SK-N-SH (cell line): ENCODE data around the gene LURAP1L. TPM values are rescaled to one million over a fixed set of nuclear protein-coding genes. Genes with fewer than 3 reads are reported as not detected.

Experiments
- CTCF ChIA-PET: fragments of 300-600, 350-600 bp; formaldehyde crosslinking; extraction: SDS; loops from one replicate; lab custom pipeline; 2021; lab: Yijun Ruan, JAX
- POLR2A ChIA-PET: fragments of 350-600 bp; sonication (Branson Sonifier 250); formaldehyde crosslinking; extraction: SDS; loops from one replicate; lab custom pipeline; 2020; ENCODE audit warnings: antibody characterized with exemption, inconsistent platforms; lab: Yijun Ruan, JAX
- DNase-seq: peaks from one replicate; pipeline ENCODE4 v3.0.0; 2012
- H2AFZ ChIP-seq: fragments of 200-600 bp; sonication (generic); 2 replicates; pipeline ENCODE4 v1.8.1; 2016; ENCODE audit warnings: antibody characterized with exemption, mild to moderate bottlenecking, low read depth
- H3F3A ChIP-seq: fragments of 200-600 bp; sonication (generic); replicated peaks from 2 replicates; pipeline ENCODE3; 2016; ENCODE audit warnings: antibody characterized with exemption, mild to moderate bottlenecking; ENCODE audit not compliant: insufficient read depth
- H3K27ac ChIP-seq, 2 experiments: fragments of 200-500 bp in 1 of 2; fragments of 200-600 bp in 1 of 2; sonication (Bioruptor generic) in 1 of 2; sonication (generic), shearing (Covaris generic) in 1 of 2; 2 replicates each; pipeline versions ENCODE4 v1.5.1 to v1.6.1; 2014 to 2016; ENCODE audit warnings: low read depth in 2 of 2, inconsistent platforms in 1 of 2, low read length in 1 of 2, mild to moderate bottlenecking in 1 of 2, mixed read lengths in 1 of 2
- H3K27me3 ChIP-seq: fragments of 200-600 bp; sonication (generic), shearing (Covaris generic); 2 replicates; pipeline ENCODE4 v1.6.1; 2016; ENCODE audit warnings: mixed run types; ENCODE audit not compliant: insufficient read depth
- H3K36me3 ChIP-seq, 2 experiments: fragments of 200-500 bp in 1 of 2; fragments of 200-600 bp in 1 of 2; sonication (Bioruptor generic) in 1 of 2; sonication (generic) in 1 of 2; replicated peaks in 1 of 2; 2 replicates each; pipeline versions ENCODE3 to v1.5.1; 2014 to 2016; ENCODE audit warnings: low read length in 1 of 2, mild to moderate bottlenecking in 1 of 2; ENCODE audit not compliant: insufficient read depth in 2 of 2, control insufficient read depth in 1 of 2
- H3K4me1 ChIP-seq, 2 experiments: fragments of 200-500 bp in 1 of 2; fragments of 200-600 bp in 1 of 2; sonication (Bioruptor generic) in 1 of 2; sonication (generic), shearing (Covaris generic) in 1 of 2; 2 replicates each; pipeline versions ENCODE4 v1.5.1 to v1.6.1; 2014 to 2016; ENCODE audit warnings: low read depth in 1 of 2, low read length in 1 of 2, mixed run types in 1 of 2; ENCODE audit not compliant: insufficient read depth in 2 of 2, control insufficient read depth in 1 of 2
- H3K4me2 ChIP-seq: fragments of 200-600 bp; sonication (generic), shearing (Covaris generic); 2 replicates; pipeline ENCODE4 v1.6.1; 2017; ENCODE audit warnings: mixed run types
- H3K4me3 ChIP-seq, 2 experiments: fragments of 200-500 bp in 1 of 2; fragments of 200-600 bp in 1 of 2; sonication (Bioruptor generic) in 1 of 2; sonication (generic), shearing (Covaris generic) in 1 of 2; 2 replicates each; pipeline versions ENCODE4 v1.5.1 to v1.8.1; 2014 to 2016; ENCODE audit warnings: low read depth in 2 of 2, inconsistent platforms in 1 of 2, low read length in 1 of 2, mild to moderate bottlenecking in 1 of 2, mixed read lengths in 1 of 2, moderate library complexity in 1 of 2
- H3K79me2 ChIP-seq: fragments of 200-600 bp; sonication (generic); 2 replicates; pipeline ENCODE4 v1.8.1; 2017; ENCODE audit warnings: mild to moderate bottlenecking; ENCODE audit not compliant: insufficient read depth
- H3K9ac ChIP-seq: fragments of 200-600 bp; sonication (generic); 2 replicates; pipeline ENCODE4 v1.6.1; 2017; ENCODE audit warnings: mixed run types
- H3K9me2 ChIP-seq: fragments of 200-600 bp; sonication (generic); 2 replicates; pipeline ENCODE4 v1.6.1; 2017; ENCODE audit warnings: mixed run types
- H3K9me3 ChIP-seq: fragments of 200-600 bp; sonication (generic); 2 replicates; pipeline ENCODE4 v1.6.1; 2017; ENCODE audit warnings: mixed run types, mild to moderate bottlenecking, moderate library complexity
- H4K20me1 ChIP-seq: fragments of 200-600 bp; sonication (generic); 2 replicates; pipeline ENCODE4 v1.6.1; 2017; ENCODE audit warnings: mild to moderate bottlenecking, mixed run types; ENCODE audit not compliant: insufficient read depth
- CHD2 ChIP-seq: fragments of 150-350 bp; IDR thresholded peaks from 2 replicates; pipeline ENCODE4 v1.6.1; 2018; ENCODE audit warnings: low read length; ENCODE audit not compliant: partially characterized antibody
- EP300 ChIP-seq, 2 experiments: IDR thresholded peaks; 2 replicates each; pipeline versions ENCODE4 v1.4.0 to v1.6.1; 2012; ENCODE audit warnings: borderline replicate concordance in 1 of 2, low read depth in 1 of 2, low read length in 1 of 2
- EZH2phosphoT487 ChIP-seq: fragments of 200-600 bp; sonication (generic); IDR thresholded peaks from 2 replicates; pipeline ENCODE4 v1.6.1; 2017; ENCODE audit warnings: low read depth, mixed run types, mild to moderate bottlenecking, antibody characterized with exemption, moderate library complexity, borderline replicate concordance
- FOSL2 ChIP-seq: IDR thresholded peaks from 2 replicates; pipeline ENCODE4 v1.4.0; 2012; ENCODE audit warnings: low read depth, mild to moderate bottlenecking, moderate library complexity, borderline replicate concordance
- FOXM1 ChIP-seq: IDR thresholded peaks from 2 replicates; pipeline ENCODE4 v1.4.0; 2012; ENCODE audit warnings: low read depth, mild to moderate bottlenecking
- MXI1 ChIP-seq: IDR thresholded peaks from 2 replicates; pipeline ENCODE4 v1.6.1; 2012; ENCODE audit warnings: mild to moderate bottlenecking, low read depth, low read length, improper control_type of control experiment
- NFIC ChIP-seq: IDR thresholded peaks from 2 replicates; pipeline ENCODE4 v1.4.0; 2012; ENCODE audit warnings: borderline replicate concordance
- NRF1 ChIP-seq: IDR thresholded peaks from 2 replicates; pipeline ENCODE4 v1.6.1; 2012; ENCODE audit warnings: low read depth, mild to moderate bottlenecking, low read length
- POLR2AphosphoS5 ChIP-seq: IDR thresholded peaks from 2 replicates; pipeline ENCODE4 v1.6.1; 2012; ENCODE audit warnings: low read depth, low read length
- RAD21 ChIP-seq: IDR thresholded peaks from 2 replicates; pipeline ENCODE4 v1.6.1; 2012; ENCODE audit warnings: mild to moderate bottlenecking, low read length
- RCOR1 ChIP-seq: fragments of 150-350 bp; IDR thresholded peaks from 2 replicates; pipeline ENCODE4 v1.6.1; 2017; ENCODE audit warnings: antibody characterized with exemption, low read length
- RXRA ChIP-seq: IDR thresholded peaks from 2 replicates; pipeline ENCODE4 v1.4.0; 2012; ENCODE audit warnings: low read depth, mild to moderate bottlenecking, borderline replicate concordance
- TCF12 ChIP-seq: IDR thresholded peaks from 2 replicates; pipeline ENCODE4 v1.4.0; 2012
- TEAD4 ChIP-seq: IDR thresholded peaks from 2 replicates; pipeline ENCODE4 v1.4.0; 2012; ENCODE audit warnings: mild to moderate bottlenecking, borderline replicate concordance; ENCODE audit not compliant: insufficient read depth
- ZBTB33 ChIP-seq: IDR thresholded peaks from 2 replicates; pipeline ENCODE4 v1.4.0; 2012; ENCODE audit warnings: low read depth, borderline replicate concordance
- WGBS: methylation state at CpG from one replicate; pipeline ENCODE4 v1.1.6; 2017; ENCODE audit warnings: low lambda C conversion rate; 5-methylcytosine and 5-hydroxymethylcytosine counted together
- polyA plus RNA-seq, 3 experiments: library from polyadenylated mRNA; depleted of rRNA; stranded (reverse); fragments of >200 nt; gene quantifications; 2 replicates each; pipeline ENCODE4 v1.2.3, GENCODE V29; 2012
- TF ChIP-seq, protein P1 (sequence below): fragments of 150-350 bp; IDR thresholded peaks from 2 replicates; pipeline ENCODE4 v1.6.1; 2016; ENCODE audit warnings: mild to moderate bottlenecking, low read depth, low read length
- TF ChIP-seq, protein P2 (sequence below): fragments of 200-600 bp; sonication (generic); IDR thresholded peaks from 2 replicates; pipeline ENCODE4 v1.6.1; 2017; ENCODE audit warnings: antibody characterized with exemption, mild to moderate bottlenecking, moderate library complexity
- TF ChIP-seq, protein P3 (sequence below): fragments of 150-350 bp; IDR thresholded peaks from 2 replicates; pipeline ENCODE4 v1.6.1; 2017; ENCODE audit warnings: antibody characterized with exemption, low read length, low read depth, borderline replicate concordance

The LURAP1L gene
- polyA plus RNA-seq, 1 of the 3 experiments (the other 2 are of a cell fraction), result 3.4 TPM

- no peaks in the 10 kb centered on the region for H3K79me2 ChIP-seq
- no peaks in the 10 kb centered on the region for H3K9me2 ChIP-seq
- ChIA-PET CTCF (interaction anchor here (1.5 to 2.1 kb wide), 4 partner anchors 12 to 31 kb away, joined by 3 to 6 read pairs (median 4); no protein-coding TSS in a partner anchor), POLR2A (no interaction called here)
- DNase-seq, result no peak
- no peaks in the 10 kb centered on the region for H3K27me3 ChIP-seq
- H3K9me3 ChIP-seq, result no peaks in the 10 kb centered on the region
- no peaks in the 10 kb centered on the region for H3K4me1 ChIP-seq
- no peaks in the 10 kb centered on the region for H4K20me1 ChIP-seq
- 94% methylated on average over 3 of the region's 3 CpGs for WGBS
- H3K9ac ChIP-seq, result no peak overlapping the region
- H3F3A ChIP-seq, result no peaks in the 10 kb centered on the region
- H3K4me3 ChIP-seq, result no peak overlapping the region
- H2AFZ ChIP-seq, result no peak overlapping the region
- no peak overlapping the region for H3K4me2 ChIP-seq
- H3K36me3 ChIP-seq, result no peaks in the 10 kb centered on the region
- H3K27ac ChIP-seq, result no peak overlapping the region
- TF ChIP-seq FOXM1 (no peak), EP300 (IDR thresholded peaks at IDR 0.05; ENCODE audit: borderline replicate concordance in 1 of 2, low read depth in 1 of 2, low read length in 1 of 2) (no peak), TCF12 (no peak), RCOR1 (no peak), RXRA (no peak), EZH2phosphoT487 (no peak), CHD2 (no peak), ZBTB33 (no peak), POLR2AphosphoS5 (no peak), FOSL2 (no peak), MXI1 (no peak), RAD21 (no peak), TEAD4 (no peak), NFIC (no peak), NRF1 (no peak)
- TF ChIP-seq, protein P1, sequence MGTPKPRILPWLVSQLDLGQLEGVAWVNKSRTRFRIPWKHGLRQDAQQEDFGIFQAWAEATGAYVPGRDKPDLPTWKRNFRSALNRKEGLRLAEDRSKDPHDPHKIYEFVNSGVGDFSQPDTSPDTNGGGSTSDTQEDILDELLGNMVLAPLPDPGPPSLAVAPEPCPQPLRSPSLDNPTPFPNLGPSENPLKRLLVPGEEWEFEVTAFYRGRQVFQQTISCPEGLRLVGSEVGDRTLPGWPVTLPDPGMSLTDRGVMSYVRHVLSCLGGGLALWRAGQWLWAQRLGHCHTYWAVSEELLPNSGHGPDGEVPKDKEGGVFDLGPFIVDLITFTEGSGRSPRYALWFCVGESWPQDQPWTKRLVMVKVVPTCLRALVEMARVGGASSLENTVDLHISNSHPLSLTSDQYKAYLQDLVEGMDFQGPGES, result no peak
- TF ChIP-seq, protein P2, sequence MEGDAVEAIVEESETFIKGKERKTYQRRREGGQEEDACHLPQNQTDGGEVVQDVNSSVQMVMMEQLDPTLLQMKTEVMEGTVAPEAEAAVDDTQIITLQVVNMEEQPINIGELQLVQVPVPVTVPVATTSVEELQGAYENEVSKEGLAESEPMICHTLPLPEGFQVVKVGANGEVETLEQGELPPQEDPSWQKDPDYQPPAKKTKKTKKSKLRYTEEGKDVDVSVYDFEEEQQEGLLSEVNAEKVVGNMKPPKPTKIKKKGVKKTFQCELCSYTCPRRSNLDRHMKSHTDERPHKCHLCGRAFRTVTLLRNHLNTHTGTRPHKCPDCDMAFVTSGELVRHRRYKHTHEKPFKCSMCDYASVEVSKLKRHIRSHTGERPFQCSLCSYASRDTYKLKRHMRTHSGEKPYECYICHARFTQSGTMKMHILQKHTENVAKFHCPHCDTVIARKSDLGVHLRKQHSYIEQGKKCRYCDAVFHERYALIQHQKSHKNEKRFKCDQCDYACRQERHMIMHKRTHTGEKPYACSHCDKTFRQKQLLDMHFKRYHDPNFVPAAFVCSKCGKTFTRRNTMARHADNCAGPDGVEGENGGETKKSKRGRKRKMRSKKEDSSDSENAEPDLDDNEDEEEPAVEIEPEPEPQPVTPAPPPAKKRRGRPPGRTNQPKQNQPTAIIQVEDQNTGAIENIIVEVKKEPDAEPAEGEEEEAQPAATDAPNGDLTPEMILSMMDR, result no peak
- TF ChIP-seq, protein P3, sequence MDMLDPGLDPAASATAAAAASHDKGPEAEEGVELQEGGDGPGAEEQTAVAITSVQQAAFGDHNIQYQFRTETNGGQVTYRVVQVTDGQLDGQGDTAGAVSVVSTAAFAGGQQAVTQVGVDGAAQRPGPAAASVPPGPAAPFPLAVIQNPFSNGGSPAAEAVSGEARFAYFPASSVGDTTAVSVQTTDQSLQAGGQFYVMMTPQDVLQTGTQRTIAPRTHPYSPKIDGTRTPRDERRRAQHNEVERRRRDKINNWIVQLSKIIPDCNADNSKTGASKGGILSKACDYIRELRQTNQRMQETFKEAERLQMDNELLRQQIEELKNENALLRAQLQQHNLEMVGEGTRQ, result no peak
- TF ChIP-seq, all 33 proteins: peak for 0
These were observed 20.9 kb upstream of the LURAP1L start for GRCh38 chr9:12753931-12754330.
